HCT116 (cell line): ENCODE measurements around the gene CYB5A. TPM values are rescaled to one million over a fixed set of nuclear protein-coding genes. Genes with fewer than 3 reads are reported as not detected.

ENCODE experiments used
- ATAC-seq: fragments of 200-7000 bp; cut with Tn5 transposase; 2 replicates; pipeline ENCODE4 v1.9.1; 2020; ENCODE audit warnings: mild to moderate bottlenecking, moderate library complexity
- BruUV-seq: library from RNA; stranded (reverse); fragments of 400-500 nt; replicated peaks from 2 replicates; lab custom pipeline; 2021; lab: Mats Ljungman, UMichigan
- CTCF ChIA-PET: fragments of 300-600 bp; sonication (Branson Sonifier 250); formaldehyde crosslinking; loops from one replicate; lab custom pipeline; 2021; ENCODE audit warnings: antibody characterized with exemption; lab: Charles Lee
- POLR2A ChIA-PET: fragments of 300-600, 350-600 bp; sonication (Branson Sonifier 250); formaldehyde crosslinking; loops from one replicate; lab custom pipeline; 2021; ENCODE audit warnings: antibody characterized with exemption; lab: Charles Lee
- RAD21 ChIA-PET, 2 experiments: fragments of 300-600 bp; sonication (Branson Sonifier 250); formaldehyde crosslinking; loops; one replicate each; lab custom pipeline; 2023; ENCODE audit warnings: low total read pairs in 2 of 2; ENCODE audit not compliant: uncharacterized antibody in 2 of 2, unreplicated experiment in 2 of 2, low non-redundant PET in 1 of 2; lab: Charles Lee
- DNase-seq: peaks from one replicate; pipeline ENCODE4 v3.0.0-alpha.2; 2010; ENCODE audit warnings: low read depth, low spot score
- H2AFZ ChIP-seq: fragments of 200-600 bp; shearing (Covaris generic), sonication (generic); 2 replicates; pipeline ENCODE4 v1.6.1; 2017; ENCODE audit warnings: low read depth, mixed run types, mixed read lengths, antibody characterized with exemption, low read length; ENCODE audit not compliant: poor library complexity, severe bottlenecking
- H3K27ac ChIP-seq: 2 replicates; pipeline ENCODE4 v1.5.1; 2012; ENCODE audit warnings: low read depth, low read length
- H3K27me3 ChIP-seq: fragments of 200-600 bp; sonication (generic); 2 replicates; pipeline ENCODE4 v1.6.1; 2016; ENCODE audit warnings: mixed run types, low read length, mixed read lengths; ENCODE audit not compliant: insufficient read depth
- H3K36me3 ChIP-seq, 2 experiments: fragments of 200-500 bp in 1 of 2; fragments of 200-600 bp in 1 of 2; sonication (Bioruptor generic) in 1 of 2; sonication (generic) in 1 of 2; 2 replicates each; pipeline versions ENCODE4 v1.5.1 to v1.6.1; 2014 to 2016; ENCODE audit warnings: low read length in 2 of 2, inconsistent platforms in 1 of 2, mixed read lengths in 1 of 2, mixed run types in 1 of 2; ENCODE audit not compliant: insufficient read depth in 2 of 2, control insufficient read depth in 1 of 2
- H3K4me1 ChIP-seq, 2 experiments: fragments of 200-600 bp in 1 of 2; sonication (generic) in 1 of 2; 2 replicates each; pipeline versions ENCODE4 v1.5.1 to v1.6.1; 2012 to 2017; ENCODE audit warnings: low read length in 2 of 2, inconsistent platforms in 1 of 2, mild to moderate bottlenecking in 1 of 2, mixed read lengths in 1 of 2, mixed run types in 1 of 2, moderate library complexity in 1 of 2; ENCODE audit not compliant: insufficient read depth in 2 of 2, control insufficient read depth in 1 of 2
- H3K4me2 ChIP-seq: fragments of 200-600 bp; sonication (generic); 2 replicates; pipeline ENCODE4 v1.6.1; 2017; ENCODE audit warnings: mixed run types, low read length, mixed read lengths
- H3K4me3 ChIP-seq, 2 experiments: fragments of 200-600 bp in 1 of 2; sonication (generic) in 1 of 2; replicated peaks in 1 of 2; 2 replicates each; pipeline ENCODE4 v1.5.1; 2011 to 2016; ENCODE audit warnings: low read length in 2 of 2, control low read depth in 1 of 2, low read depth in 1 of 2, mild to moderate bottlenecking in 1 of 2, mixed read lengths in 1 of 2, mixed run types in 1 of 2
- H3K79me2 ChIP-seq: fragments of 200-600 bp; sonication (generic); 2 replicates; pipeline ENCODE4 v1.6.1; 2017; ENCODE audit warnings: mild to moderate bottlenecking, mixed run types, low read length, moderate library complexity, mixed read lengths; ENCODE audit not compliant: insufficient read depth
- H3K9ac ChIP-seq: fragments of 200-600 bp; sonication (generic); 2 replicates; pipeline ENCODE4 v1.6.1; 2016; ENCODE audit warnings: low read length, mixed read lengths
- H3K9me2 ChIP-seq: fragments of 200-600 bp; sonication (generic), shearing (Covaris generic); 2 replicates; pipeline ENCODE4 v1.6.1; 2017; ENCODE audit warnings: mixed run types, mild to moderate bottlenecking, moderate library complexity; ENCODE audit not compliant: insufficient read depth
- H3K9me3 ChIP-seq, 2 experiments: fragments of 200-500 bp in 1 of 2; fragments of 200-600 bp in 1 of 2; sonication (Bioruptor generic) in 1 of 2; sonication (generic) in 1 of 2; 2 replicates each; pipeline ENCODE4 v1.6.1; 2014 to 2017; ENCODE audit warnings: low read length in 2 of 2, mixed read lengths in 2 of 2, inconsistent platforms in 1 of 2, low read depth in 1 of 2, mild to moderate bottlenecking in 1 of 2, mixed run types in 1 of 2, moderate library complexity in 1 of 2; ENCODE audit not compliant: control insufficient read depth in 1 of 2, insufficient read depth in 1 of 2
- H4K20me1 ChIP-seq: fragments of 200-600 bp; sonication (generic), shearing (Covaris generic); 2 replicates; pipeline ENCODE4 v1.6.1; 2017; ENCODE audit warnings: mixed run types, mild to moderate bottlenecking, moderate library complexity; ENCODE audit not compliant: insufficient read depth
- CBX3 ChIP-seq: IDR thresholded peaks from 2 replicates; pipeline ENCODE4 v1.6.1; 2012; ENCODE audit warnings: low read depth
- CEBPB ChIP-seq: IDR thresholded peaks from 2 replicates; pipeline ENCODE4 v1.6.1; 2012; ENCODE audit warnings: low read depth
- EGR1 ChIP-seq: IDR thresholded peaks from 2 replicates; pipeline ENCODE4 v1.6.1; 2012; ENCODE audit warnings: low read depth
- EZH2 ChIP-seq: fragments of 200-600 bp; sonication (generic); IDR thresholded peaks from 2 replicates; pipeline ENCODE4 v1.6.1; 2017; ENCODE audit warnings: antibody characterized with exemption, mixed run types
- FOSL1 ChIP-seq: IDR thresholded peaks from 2 replicates; pipeline ENCODE4 v1.6.1; 2012; ENCODE audit warnings: low read depth
- JUND ChIP-seq: IDR thresholded peaks from 2 replicates; pipeline ENCODE4 v1.6.1; 2012
- POLR2A ChIP-seq: IDR thresholded peaks from 2 replicates; pipeline ENCODE4 v1.7.0; 2011; ENCODE audit warnings: borderline replicate concordance; ENCODE audit not compliant: insufficient read depth, insufficient read length; ENCODE audit errors: extremely low read depth
- POLR2AphosphoS5 ChIP-seq: IDR thresholded peaks from 2 replicates; pipeline ENCODE4 v1.6.1; 2011; ENCODE audit warnings: mild to moderate bottlenecking, low read depth, low read length, moderate library complexity
- RAD21 ChIP-seq: IDR thresholded peaks from 2 replicates; pipeline ENCODE4 v1.6.1; 2012; ENCODE audit warnings: low read depth, mild to moderate bottlenecking
- SIN3A ChIP-seq: IDR thresholded peaks from 2 replicates; pipeline ENCODE4 v1.6.1; 2012; ENCODE audit warnings: low read depth
- SP1 ChIP-seq: IDR thresholded peaks from 2 replicates; pipeline ENCODE4 v1.6.1; 2012; ENCODE audit warnings: low read depth
- YY1 ChIP-seq: IDR thresholded peaks from 2 replicates; pipeline ENCODE4 v1.6.1; 2011; ENCODE audit warnings: low read length, low read depth, moderate library complexity, mild to moderate bottlenecking; ENCODE audit not compliant: insufficient replicate concordance; ENCODE audit errors: extremely low read depth
- ZFX ChIP-seq: fragments of 450-650 bp; IDR thresholded peaks from 2 replicates; pipeline ENCODE4 v1.6.1; 2017
- ZNF274 ChIP-seq: fragments of 200-500 bp; sonication (Bioruptor generic); IDR thresholded peaks from 2 replicates; pipeline ENCODE4 v1.6.1; 2014; ENCODE audit warnings: mild to moderate bottlenecking, low read depth, low read length, inconsistent platforms
- intact Hi-C: fragments of 100-400 bp; cut with micrococcal nuclease; formaldehyde crosslinking; loops from 2 replicates; pipeline ENCODE4 v1.10.0; 2022
- total RNA-seq: library from RNA; stranded (reverse); gene quantifications from one replicate; pipeline ENCODE4 v1.2.1, GENCODE V29; 2021; ENCODE audit not compliant: unreplicated experiment
- TF ChIP-seq, protein P1 (sequence below): IDR thresholded peaks from 2 replicates; pipeline ENCODE4 v1.6.1; 2011; ENCODE audit warnings: mild to moderate bottlenecking, low read length, moderate library complexity; ENCODE audit not compliant: insufficient replicate concordance; ENCODE audit errors: extremely low read depth

Gene CYB5A
- total RNA-seq, 1 experiment from 2014 or later = 37.7 TPM

DNA sequence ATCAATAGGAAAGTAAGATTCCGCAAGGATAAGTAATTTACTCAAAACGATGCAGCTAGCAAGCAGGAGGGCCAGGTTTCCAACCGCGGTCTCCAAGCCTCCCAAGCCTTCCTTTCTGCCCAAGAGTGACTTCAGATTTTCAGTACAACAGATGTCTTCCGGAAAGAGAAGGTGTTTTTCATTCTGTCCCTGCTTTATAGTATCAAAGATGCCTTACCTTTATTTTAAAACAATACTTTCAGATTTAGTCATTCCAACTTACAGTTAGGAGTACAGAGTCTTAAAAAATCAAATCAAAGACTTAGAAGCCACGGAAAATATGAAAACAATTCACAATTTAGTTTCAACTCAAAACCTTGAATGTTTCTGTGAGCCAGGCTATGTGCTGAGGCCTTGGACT, 43.6 kb downstream of the CYB5A start:
- peaks cover 11 to 13% of the 10 kb centered on the region in 2 experiments for H3K4me1 ChIP-seq
- no peaks in the 10 kb centered on the region for H3K9me3 ChIP-seq
- TF ChIP-seq JUND = no peak
- TF ChIP-seq POLR2A = no peak
- TF ChIP-seq ZFX = no peak
- TF ChIP-seq SIN3A = no peak
- TF ChIP-seq SP1 = no peak
- no peak for TF ChIP-seq YY1
- no peak for TF ChIP-seq CBX3
- TF ChIP-seq FOSL1 = no peak
- no peak for TF ChIP-seq EGR1
- TF ChIP-seq RAD21 = no peak
- TF ChIP-seq EZH2 = no peak
- TF ChIP-seq, protein P1, sequence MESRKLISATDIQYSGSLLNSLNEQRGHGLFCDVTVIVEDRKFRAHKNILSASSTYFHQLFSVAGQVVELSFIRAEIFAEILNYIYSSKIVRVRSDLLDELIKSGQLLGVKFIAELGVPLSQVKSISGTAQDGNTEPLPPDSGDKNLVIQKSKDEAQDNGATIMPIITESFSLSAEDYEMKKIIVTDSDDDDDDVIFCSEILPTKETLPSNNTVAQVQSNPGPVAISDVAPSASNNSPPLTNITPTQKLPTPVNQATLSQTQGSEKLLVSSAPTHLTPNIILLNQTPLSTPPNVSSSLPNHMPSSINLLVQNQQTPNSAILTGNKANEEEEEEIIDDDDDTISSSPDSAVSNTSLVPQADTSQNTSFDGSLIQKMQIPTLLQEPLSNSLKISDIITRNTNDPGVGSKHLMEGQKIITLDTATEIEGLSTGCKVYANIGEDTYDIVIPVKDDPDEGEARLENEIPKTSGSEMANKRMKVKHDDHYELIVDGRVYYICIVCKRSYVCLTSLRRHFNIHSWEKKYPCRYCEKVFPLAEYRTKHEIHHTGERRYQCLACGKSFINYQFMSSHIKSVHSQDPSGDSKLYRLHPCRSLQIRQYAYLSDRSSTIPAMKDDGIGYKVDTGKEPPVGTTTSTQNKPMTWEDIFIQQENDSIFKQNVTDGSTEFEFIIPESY = no peak
- no peak for TF ChIP-seq POLR2AphosphoS5
- no peak for TF ChIP-seq ZNF274
- no peak for TF ChIP-seq CEBPB
- H3K36me3 ChIP-seq = no peaks in the 10 kb centered on the region
- H3K79me2 ChIP-seq = no peaks in the 10 kb centered on the region
- no TSS peak for BruUV-seq
- POLR2A ChIA-PET = no interaction called here
- no peaks in the 10 kb centered on the region for H3K9me2 ChIP-seq
- H4K20me1 ChIP-seq = no peaks in the 10 kb centered on the region
- H3K4me2 ChIP-seq = no peak overlapping the region
- H3K27me3 ChIP-seq = no peaks in the 10 kb centered on the region
- DNase-seq (no peak), ATAC-seq (no peak)
- RAD21 ChIA-PET = no interaction called here
- intact Hi-C loops = no loop called here
- no peak overlapping the region for H2AFZ ChIP-seq
- no peak overlapping the region for H3K27ac ChIP-seq
- CTCF ChIA-PET = interaction anchor here (0.6 kb wide), 1 partner anchor 95 kb away, joined by 3 read pairs; no protein-coding TSS in a partner anchor
- H3K4me3 ChIP-seq = no peak overlapping the region
- no peak overlapping the region for H3K9ac ChIP-seq
